Psoas muscle (tissue), 8 donors: ENCODE data around the gene SPG11. TPM values are rescaled to one million over a fixed set of nuclear protein-coding genes. Genes with fewer than 3 reads are reported as not detected.

Experiments used
- ATAC-seq, 4 donors: fragments of 200-7000 bp; cut with Tn5 transposase; one replicate each; pipeline ENCODE4 v1.9.1; 2020; ENCODE audit warnings: moderate library complexity in 3 of 4, mild to moderate bottlenecking in 2 of 4
- DNase-seq, 2 donors: peaks; one replicate each; pipeline ENCODE4 v3.0.0-alpha.2; 2020
- H3K27ac ChIP-seq: fragments of 200-600 bp; one replicate; pipeline ENCODE4 v1.8.0; 2022
- H3K27me3 ChIP-seq, 3 donors: fragments of 200-600 bp in 1 of 3; one replicate each; pipeline versions ENCODE4 v1.6.1 to v1.8.0; 2013 to 2022; ENCODE audit warnings: low read length in 2 of 3, mild to moderate bottlenecking in 2 of 3, moderate library complexity in 1 of 3; ENCODE audit not compliant: insufficient read depth in 3 of 3
- H3K36me3 ChIP-seq, 2 donors: fragments of 200-600 bp in 1 of 2; one replicate each; pipeline versions ENCODE4 v1.6.1 to v1.8.0; 2013 to 2022; ENCODE audit warnings: low read depth in 1 of 2, mild to moderate bottlenecking in 1 of 2, moderate library complexity in 1 of 2; ENCODE audit not compliant: insufficient read depth in 1 of 2
- H3K4me1 ChIP-seq: fragments of 200-600 bp; one replicate; pipeline ENCODE4 v1.8.0; 2022
- H3K4me3 ChIP-seq: fragments of 200-600 bp; one replicate; pipeline ENCODE4 v1.8.0; 2022; ENCODE audit warnings: mild to moderate bottlenecking
- H3K9me3 ChIP-seq: fragments of 200-600 bp; one replicate; pipeline ENCODE4 v1.8.0; 2022
- WGBS, 3 donors: extraction: QIAGEN DNeasy Blood & Tissue Kit; methylation state at CpG; one replicate each; pipeline versions ENCODE4 v1.1.6 to v1.1.7; 2013; 5-methylcytosine and 5-hydroxymethylcytosine counted together
- intact Hi-C, 2 donors: fragments of 100-400 bp; cut with DNase I; formaldehyde crosslinking; loops; one replicate each; pipeline versions ENCODE4 v1.11.0 to v1.14.2; 2022
- polyA plus RNA-seq, 3 donors: library from polyadenylated mRNA; stranded (reverse); fragments of 200-250 nt; gene quantifications; one replicate each; pipeline ENCODE4 v1.2.3, GENCODE V29; 2013
- total RNA-seq, 4 donors: library from RNA; stranded (reverse); fragmentation: NEBNext Ultra II Directional in 2 of 4; extraction: Animal tissue kit (Norgen Biotek cat#: 25700) in 2 of 4; gene quantifications; one replicate each; pipeline versions ENCODE4 v1.2.1 to v1.2.4, GENCODE V29; 2021 to 2023
- TF ChIP-seq, protein P1 (sequence below): fragments of 200-600 bp; IDR thresholded peaks from one replicate; pipeline ENCODE4 v1.8.0; 2022; ENCODE audit warnings: antibody characterized with exemption
- donor health status: healthy with polysubstance abuse.
- donor health status: DM: no; HTN: no; CAD: no; lungs with moderate emphysema.
- donor health status: Bipolar disorder and iron deficiency.
- donor health status: healthy.
- donor health status: DM: yes; HTN: yes; CAD: no.
- donor health status: DM: no; HTN: no; CAD: no.
- donor health status: DM: no; HTN: no; CAD: no.
- donor health status: DM: yes; HTN: yes; CAD: no.

SPG11 gene
- total and polyA plus RNA-seq, 7 donors, result 10.3 to 38.1 (median 26.3) TPM

DNA sequence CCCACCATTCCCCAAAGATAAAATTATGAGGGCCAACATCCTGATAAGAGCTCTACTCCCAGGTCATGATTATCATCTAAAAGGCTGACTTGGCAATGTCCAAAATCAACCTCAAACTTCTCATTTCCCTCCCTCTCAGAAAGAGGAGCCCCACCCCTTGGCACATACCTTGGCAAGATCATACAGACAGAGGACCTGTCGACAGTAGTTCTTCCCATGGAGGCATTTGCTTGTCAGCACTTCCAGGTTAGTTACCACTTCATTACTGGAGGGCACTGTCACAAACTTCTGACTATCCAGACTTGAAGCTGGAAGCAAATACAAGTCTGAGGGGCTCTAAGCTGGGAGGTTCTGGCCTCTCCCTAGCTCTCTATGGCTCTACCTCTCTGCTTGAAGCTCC lies 88.7 kb downstream of the SPG11 start:
- TF ChIP-seq, protein P1, sequence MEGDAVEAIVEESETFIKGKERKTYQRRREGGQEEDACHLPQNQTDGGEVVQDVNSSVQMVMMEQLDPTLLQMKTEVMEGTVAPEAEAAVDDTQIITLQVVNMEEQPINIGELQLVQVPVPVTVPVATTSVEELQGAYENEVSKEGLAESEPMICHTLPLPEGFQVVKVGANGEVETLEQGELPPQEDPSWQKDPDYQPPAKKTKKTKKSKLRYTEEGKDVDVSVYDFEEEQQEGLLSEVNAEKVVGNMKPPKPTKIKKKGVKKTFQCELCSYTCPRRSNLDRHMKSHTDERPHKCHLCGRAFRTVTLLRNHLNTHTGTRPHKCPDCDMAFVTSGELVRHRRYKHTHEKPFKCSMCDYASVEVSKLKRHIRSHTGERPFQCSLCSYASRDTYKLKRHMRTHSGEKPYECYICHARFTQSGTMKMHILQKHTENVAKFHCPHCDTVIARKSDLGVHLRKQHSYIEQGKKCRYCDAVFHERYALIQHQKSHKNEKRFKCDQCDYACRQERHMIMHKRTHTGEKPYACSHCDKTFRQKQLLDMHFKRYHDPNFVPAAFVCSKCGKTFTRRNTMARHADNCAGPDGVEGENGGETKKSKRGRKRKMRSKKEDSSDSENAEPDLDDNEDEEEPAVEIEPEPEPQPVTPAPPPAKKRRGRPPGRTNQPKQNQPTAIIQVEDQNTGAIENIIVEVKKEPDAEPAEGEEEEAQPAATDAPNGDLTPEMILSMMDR, result no peak
- no peak for DNase-seq
- no peaks in the 10 kb centered on the region for H3K9me3 ChIP-seq
- no peak overlapping the region for H3K27ac ChIP-seq
- no peak for ATAC-seq
- H3K4me1 ChIP-seq, result no peaks in the 10 kb centered on the region
- WGBS, 3 donors, result 34 to 38% (median 35%) methylated on average over 1 of the region's 1 CpG
- peaks cover 0 to 41% of the 10 kb centered on the region in 2 donors for H3K36me3 ChIP-seq
- H3K27me3 ChIP-seq, result no peaks in the 10 kb centered on the region
- intact Hi-C loops, result no loop called here
- H3K4me3 ChIP-seq, result no peak overlapping the region

DNA sequence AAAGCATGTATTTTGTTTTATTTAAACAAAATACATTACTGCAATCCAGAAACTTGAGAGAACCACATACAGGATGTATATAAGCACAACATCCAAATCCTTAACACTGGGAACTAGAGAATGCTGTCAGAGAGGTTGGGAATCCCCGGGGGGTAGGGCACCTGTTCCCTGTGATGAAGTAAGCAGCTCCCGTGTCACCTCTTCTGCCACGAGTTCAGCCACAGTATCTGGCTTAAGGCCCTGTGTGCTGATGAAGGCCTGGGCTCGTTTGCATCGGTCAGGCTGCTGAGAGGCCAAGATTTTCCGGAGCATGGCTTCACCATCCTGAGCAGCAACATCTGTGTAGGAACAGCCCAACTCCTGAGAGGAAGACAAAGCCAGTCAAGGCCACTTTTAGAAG lies 90.1 kb downstream of the SPG11 start:
- Histone ChIP-seq H3K27ac (peak overlapping the region; percentile 58), H3K4me1 (no peaks in the 10 kb centered on the region), H3K9me3 (no peaks in the 10 kb centered on the region), H3K4me3 (no peak overlapping the region), H3K27me3 (no peaks in the 10 kb centered on the region), H3K36me3 (peaks cover 0 to 44% of the 10 kb centered on the region in 2 donors)
- intact Hi-C loops, result no loop called here
- TF ChIP-seq, protein P1, result no peak
- peak; percentile 62 to 80 (median 65) for ATAC-seq
- DNase-seq, result no peak
- WGBS, 3 donors, result 40 to 51% (median 47%) methylated on average over 6 of the region's 6 CpGs

DNA sequence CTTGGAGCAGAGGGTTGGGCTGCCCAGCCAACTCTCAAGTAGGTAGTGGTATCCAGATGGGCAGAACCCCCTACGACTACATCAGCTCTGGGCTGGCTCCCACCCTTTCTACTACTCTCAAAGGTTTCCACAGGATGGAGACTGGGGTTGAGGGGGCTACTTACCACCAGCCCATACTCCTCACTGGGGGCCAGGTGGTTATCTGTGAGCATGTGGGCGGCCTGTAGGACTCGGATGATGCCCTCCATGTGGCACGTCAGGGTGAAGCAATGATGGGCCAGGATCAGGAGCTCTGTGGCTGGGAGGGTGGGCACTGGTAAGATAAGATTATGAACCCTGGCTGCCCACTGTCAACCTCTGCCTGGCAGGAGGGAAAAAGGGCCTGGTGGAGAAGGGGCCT lies 93.1 kb downstream of the SPG11 start:
- TF ChIP-seq, protein P1, result no peak
- intact Hi-C loops, result no loop called here

DNA sequence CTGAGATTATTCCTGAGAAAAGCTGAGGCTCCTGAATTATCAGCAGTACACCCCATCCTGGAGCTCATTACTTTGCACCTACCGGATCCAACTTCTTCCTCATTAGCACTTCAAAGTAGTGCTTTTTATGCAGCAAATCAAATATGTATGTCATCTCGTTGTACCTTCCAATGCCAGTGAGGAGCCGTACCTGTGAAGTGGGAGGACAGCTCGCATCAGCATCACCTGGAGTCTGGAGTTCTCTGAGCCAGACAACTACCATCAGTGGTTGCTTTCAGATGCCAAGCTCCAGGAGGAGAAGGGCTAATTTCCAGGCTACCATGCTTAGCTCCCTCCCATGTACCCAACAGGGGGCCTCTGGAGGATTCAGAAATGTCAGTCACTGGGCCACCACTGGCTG lies 94.1 kb downstream of the SPG11 start:
- no peak for ATAC-seq
- Histone ChIP-seq H3K4me3 (no peak overlapping the region), H3K27ac (no peak overlapping the region), H3K9me3 (no peaks in the 10 kb centered on the region), H3K27me3 (no peaks in the 10 kb centered on the region), H3K36me3 (peaks cover 10 to 81% of the 10 kb centered on the region in 2 donors), H3K4me1 (no peaks in the 10 kb centered on the region)
- TF ChIP-seq, protein P1, result no peak
- 92 to 94% (median 94%) methylated on average over 4 of the region's 4 CpGs for WGBS, 3 donors
- intact Hi-C loops, result no loop called here
- no peak for DNase-seq

More for the DNA sequence above, 93.1 kb downstream of the SPG11 start:
- H3K9me3 ChIP-seq, result no peaks in the 10 kb centered on the region
- no peak for DNase-seq
- no peak overlapping the region for H3K27ac ChIP-seq
- H3K36me3 ChIP-seq, result peaks cover 4 to 75% of the 10 kb centered on the region in 2 donors
- ATAC-seq, result peak in 2 of 4 donors; percentile 9
- no peak overlapping the region for H3K4me3 ChIP-seq
- WGBS, 3 donors, result 91 to 97% (median 92%) methylated on average over 4 of the region's 4 CpGs
- no peaks in the 10 kb centered on the region for H3K4me1 ChIP-seq
- no peaks in the 10 kb centered on the region for H3K27me3 ChIP-seq

DNA sequence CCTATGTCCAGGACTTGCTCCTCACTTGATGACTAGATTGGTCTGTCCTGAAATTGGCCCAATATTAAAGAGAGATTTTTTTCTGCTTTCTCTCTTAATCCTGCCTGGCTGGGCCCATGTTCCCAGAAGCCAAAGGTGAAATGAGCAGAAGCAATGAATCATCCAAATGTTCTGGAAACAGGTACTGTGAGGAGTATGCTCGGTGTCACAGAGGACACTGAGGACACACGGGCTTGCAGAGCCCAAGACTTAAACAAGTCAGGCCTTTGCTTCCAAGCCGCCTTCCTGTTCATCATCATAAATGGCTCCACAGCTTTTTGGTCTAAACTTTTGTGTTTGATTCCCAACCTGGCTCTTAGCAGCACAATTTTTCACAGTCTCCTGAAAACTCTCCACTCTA lies 95.1 kb downstream of the SPG11 start:
- 64 to 68% (median 66%) methylated on average over 3 of the region's 3 CpGs for WGBS, 3 donors
- Histone ChIP-seq H3K4me1 (peaks cover 4% of the 10 kb centered on the region), H3K27ac (no peak overlapping the region), H3K36me3 (peaks cover 10 to 81% of the 10 kb centered on the region in 2 donors), H3K4me3 (no peak overlapping the region), H3K27me3 (no peaks in the 10 kb centered on the region), H3K9me3 (no peaks in the 10 kb centered on the region)
- DNase-seq (no peak), ATAC-seq (no peak)
- intact Hi-C loops, result no loop called here
- TF ChIP-seq, protein P1, result no peak
